Measurements from ENCODE around the gene GOLPH3L.

GRCh38 chr1:150663321-150663720 lies 33.6 kb downstream of the GOLPH3L start:
- TF ChIP-seq POLR2A (IDR thresholded peaks at IDR 0.05) (no peak), CTCF (IDR thresholded peaks at IDR 0.05) (no peak), POLR2AphosphoS5 (IDR thresholded peaks at IDR 0.05) (no peak)
